H9 (cell line): ENCODE measurements around the gene KLHL18. TPM values are rescaled to one million over a fixed set of nuclear protein-coding genes. Genes with fewer than 3 reads are reported as not detected.

Experiments
- DNase-seq: peaks from one replicate; pipeline ENCODE4 v3.0.0-alpha.2; 2017
- H2AFZ ChIP-seq: one replicate; pipeline ENCODE4 v1.6.1; 2013; ENCODE audit warnings: mild to moderate bottlenecking, low read length, control low read depth, moderate library complexity
- H2AK5ac ChIP-seq: 2 replicates; pipeline ENCODE4 v1.6.1; 2013; ENCODE audit warnings: low read length, control low read depth, mixed read lengths; ENCODE audit not compliant: insufficient read length
- H2BK120ac ChIP-seq: one replicate; pipeline ENCODE4 v1.6.1; 2013; ENCODE audit warnings: low read depth, mild to moderate bottlenecking, low read length, control low read depth, inconsistent platforms; ENCODE audit not compliant: poor library complexity, severe bottlenecking
- H2BK12ac ChIP-seq: 2 replicates; pipeline ENCODE4 v1.6.1; 2013; ENCODE audit warnings: low read length, control low read depth, mixed read lengths, low read depth; ENCODE audit not compliant: insufficient read length
- H2BK15ac ChIP-seq: 2 replicates; pipeline ENCODE4 v1.6.1; 2013; ENCODE audit warnings: low read depth, low read length, control low read depth
- H2BK20ac ChIP-seq: one replicate; pipeline ENCODE4 v1.6.1; 2013; ENCODE audit warnings: low read depth, mild to moderate bottlenecking, low read length, control low read depth, inconsistent platforms; ENCODE audit not compliant: poor library complexity, severe bottlenecking
- H2BK5ac ChIP-seq: 2 replicates; pipeline ENCODE4 v1.6.1; 2013; ENCODE audit warnings: low read length, control low read depth, mixed read lengths; ENCODE audit not compliant: insufficient read length
- H3K14ac ChIP-seq: 2 replicates; pipeline ENCODE4 v1.6.1; 2013; ENCODE audit warnings: low read length, control low read depth; ENCODE audit not compliant: insufficient read depth
- H3K18ac ChIP-seq: 2 replicates; pipeline ENCODE4 v1.6.1; 2013; ENCODE audit warnings: low read depth, mild to moderate bottlenecking, mixed read lengths, low read length, control low read depth; ENCODE audit not compliant: insufficient read length
- H3K23ac ChIP-seq: 2 replicates; pipeline ENCODE4 v1.6.1; 2013; ENCODE audit warnings: low read length, control low read depth, mixed read lengths, low read depth; ENCODE audit not compliant: insufficient read length
- H3K23me2 ChIP-seq: 2 replicates; pipeline ENCODE4 v1.6.1; 2013; ENCODE audit warnings: low read depth, mild to moderate bottlenecking, mixed read lengths, low read length, control low read depth; ENCODE audit not compliant: insufficient read length, poor library complexity, severe bottlenecking
- H3K27ac ChIP-seq: 2 replicates; pipeline ENCODE4 v1.5.1; 2013; ENCODE audit warnings: low read length, control low read depth, mixed read lengths, low read depth; ENCODE audit not compliant: insufficient read length
- H3K27me3 ChIP-seq: 2 replicates; pipeline ENCODE4 v1.6.1; 2013; ENCODE audit warnings: low read length, control low read depth, inconsistent platforms; ENCODE audit not compliant: insufficient read depth
- H3K4ac ChIP-seq: 2 replicates; pipeline ENCODE4 v1.6.1; 2013; ENCODE audit warnings: low read depth, mild to moderate bottlenecking, control low read depth, inconsistent platforms, low read length, moderate library complexity
- H3K4me1 ChIP-seq: 2 replicates; pipeline ENCODE4 v1.6.1; 2013; ENCODE audit warnings: low read length, control low read depth, inconsistent platforms; ENCODE audit not compliant: insufficient read depth
- H3K4me2 ChIP-seq: 2 replicates; pipeline ENCODE4 v1.6.1; 2013; ENCODE audit warnings: low read length, control low read depth, mixed read lengths; ENCODE audit not compliant: insufficient read length, insufficient read depth
- H3K56ac ChIP-seq: 2 replicates; pipeline ENCODE4 v1.6.1; 2013; ENCODE audit warnings: low read depth, mild to moderate bottlenecking, mixed read lengths, low read length, control low read depth; ENCODE audit not compliant: insufficient read length
- H3K79me1 ChIP-seq: 2 replicates; pipeline ENCODE4 v1.6.1; 2013; ENCODE audit warnings: low read depth, mild to moderate bottlenecking, moderate library complexity, low read length, control low read depth, inconsistent platforms; ENCODE audit not compliant: insufficient read depth, poor library complexity, severe bottlenecking
- H3K79me2 ChIP-seq: 2 replicates; pipeline ENCODE4 v1.6.1; 2013; ENCODE audit warnings: low read length, control low read depth, inconsistent platforms; ENCODE audit not compliant: insufficient read depth
- H3K9ac ChIP-seq: 2 replicates; pipeline ENCODE4 v1.6.1; 2013; ENCODE audit warnings: low read length, control low read depth, mixed read lengths; ENCODE audit not compliant: insufficient read length; ENCODE audit errors: extremely low read depth
- H3K9me3 ChIP-seq: one replicate; pipeline ENCODE4 v1.6.1; 2013; ENCODE audit warnings: low read depth, low read length, inconsistent platforms; ENCODE audit not compliant: control insufficient read depth
- H3T11ph ChIP-seq: one replicate; pipeline ENCODE4 v1.6.1; 2013; ENCODE audit warnings: mild to moderate bottlenecking, low read length, control low read depth, inconsistent platforms
- H4K20me1 ChIP-seq: one replicate; pipeline ENCODE4 v1.6.1; 2013; ENCODE audit not compliant: control insufficient read depth, insufficient read length, insufficient read depth
- H4K5ac ChIP-seq: 2 replicates; pipeline ENCODE4 v1.6.1; 2013; ENCODE audit warnings: low read depth, mild to moderate bottlenecking, mixed read lengths, low read length, control low read depth; ENCODE audit not compliant: insufficient read length
- H4K8ac ChIP-seq: replicated peaks from 2 replicates; pipeline ENCODE4 v1.6.1; 2013; ENCODE audit warnings: low read length, control low read depth, mixed read lengths, low read depth; ENCODE audit not compliant: insufficient read length
- H4K91ac ChIP-seq: 2 replicates; pipeline ENCODE4 v1.6.1; 2013; ENCODE audit warnings: low read depth, mild to moderate bottlenecking, moderate library complexity, mixed read lengths, low read length, control low read depth; ENCODE audit not compliant: insufficient read length
- H3K27ac Mint-ChIP-seq, 3 experiments: 2 replicates in 2 of 3; 3 replicates in 1 of 3; pipeline ENCODE4 v1.8.0; 2020 to 2021; ENCODE audit warnings: mixed read lengths in 3 of 3, mild to moderate bottlenecking in 1 of 3, moderate library complexity in 1 of 3
- H3K27me3 Mint-ChIP-seq: 2 replicates; pipeline ENCODE4 v1.8.0; 2021; ENCODE audit warnings: low read depth, mild to moderate bottlenecking, moderate library complexity, mixed read lengths
- H3K36me3 Mint-ChIP-seq, 3 experiments: 2 replicates in 2 of 3; 3 replicates in 1 of 3; pipeline ENCODE4 v1.8.0; 2020 to 2021; ENCODE audit warnings: low read depth in 3 of 3, mixed read lengths in 3 of 3; ENCODE audit not compliant: insufficient read depth in 1 of 3
- H3K4me1 Mint-ChIP-seq, 2 experiments: 2 replicates each; pipeline ENCODE4 v1.8.0; 2020; ENCODE audit warnings: mixed read lengths in 2 of 2
- H3K4me3 Mint-ChIP-seq, 2 experiments: 2 replicates in 1 of 2; 3 replicates in 1 of 2; pipeline ENCODE4 v1.8.0; 2020 to 2021; ENCODE audit warnings: mild to moderate bottlenecking in 2 of 2, mixed read lengths in 2 of 2, moderate library complexity in 1 of 2
- H3K9me3 Mint-ChIP-seq, 2 experiments: 2 replicates in 1 of 2; 3 replicates in 1 of 2; pipeline ENCODE4 v1.8.0; 2020; ENCODE audit warnings: mild to moderate bottlenecking in 2 of 2, mixed read lengths in 2 of 2, moderate library complexity in 1 of 2
- WGBS: extraction: QIAGEN DNeasy Blood & Tissue Kit; methylation state at CpG from one replicate; pipeline ENCODE4 v1.1.7; 2013; ENCODE audit warnings: missing lambda C conversion rate, low lambda C conversion rate, mixed read lengths; ENCODE audit not compliant: insufficient read length; ENCODE audit errors: extremely low coverage; 5-methylcytosine and 5-hydroxymethylcytosine counted together
- total RNA-seq: library from RNA; stranded (reverse); gene quantifications from 2 replicates; pipeline ENCODE4 v1.2.1, GENCODE V29; 2021
- TF ChIP-seq, protein P1 (sequence below): fragments of 200-600 bp; sonication (generic); conservative IDR thresholded peaks from 3 replicates; pipeline ENCODE4 v1.8.0; 2021; ENCODE audit warnings: antibody characterized with exemption, mild to moderate bottlenecking

The KLHL18 gene
- total RNA-seq, 1 experiment from 2014 or later = 55.3 TPM

GRCh38 chr3:47283193-47283537 is 421 bp downstream of the KLHL18 start:
- H3K4me1 Mint-ChIP-seq = peaks cover 13 to 14% of the 10 kb centered on the region in 2 experiments; a peak in 3 of 4 replicates
- Histone ChIP-seq H3K23ac (no peak overlapping the region), H3K9me3 (no peaks in the 10 kb centered on the region), H2BK12ac (no peak overlapping the region), H3K27ac (no peak overlapping the region), H2AFZ (no peak overlapping the region), H4K8ac (no peak overlapping the region), H2AK5ac (no peak overlapping the region), H3K4me2 (peak overlapping the region; percentile 92), H3K27me3 (no peaks in the 10 kb centered on the region), H2BK20ac (no peak overlapping the region), H3K79me1 (peaks cover 4% of the 10 kb centered on the region), H3K18ac (no peak overlapping the region), H4K20me1 (no peaks in the 10 kb centered on the region), H3K4ac (no peak overlapping the region), H3K23me2 (peaks cover 20% of the 10 kb centered on the region), H3T11ph (no peak overlapping the region), H3K4me1 (no peaks in the 10 kb centered on the region), H3K14ac (peak overlapping the region; percentile 55; the same call in 1 of the 2 replicates), H2BK15ac (no peak overlapping the region), H3K79me2 (peaks cover 4% of the 10 kb centered on the region; the same call in 1 of the 2 replicates), H3K56ac (no peak overlapping the region), H4K5ac (no peak overlapping the region), H3K9ac (peak overlapping the region; percentile 83), H4K91ac (no peak overlapping the region), H2BK120ac (no peak overlapping the region), H2BK5ac (no peak overlapping the region)
- TF ChIP-seq, protein P1, sequence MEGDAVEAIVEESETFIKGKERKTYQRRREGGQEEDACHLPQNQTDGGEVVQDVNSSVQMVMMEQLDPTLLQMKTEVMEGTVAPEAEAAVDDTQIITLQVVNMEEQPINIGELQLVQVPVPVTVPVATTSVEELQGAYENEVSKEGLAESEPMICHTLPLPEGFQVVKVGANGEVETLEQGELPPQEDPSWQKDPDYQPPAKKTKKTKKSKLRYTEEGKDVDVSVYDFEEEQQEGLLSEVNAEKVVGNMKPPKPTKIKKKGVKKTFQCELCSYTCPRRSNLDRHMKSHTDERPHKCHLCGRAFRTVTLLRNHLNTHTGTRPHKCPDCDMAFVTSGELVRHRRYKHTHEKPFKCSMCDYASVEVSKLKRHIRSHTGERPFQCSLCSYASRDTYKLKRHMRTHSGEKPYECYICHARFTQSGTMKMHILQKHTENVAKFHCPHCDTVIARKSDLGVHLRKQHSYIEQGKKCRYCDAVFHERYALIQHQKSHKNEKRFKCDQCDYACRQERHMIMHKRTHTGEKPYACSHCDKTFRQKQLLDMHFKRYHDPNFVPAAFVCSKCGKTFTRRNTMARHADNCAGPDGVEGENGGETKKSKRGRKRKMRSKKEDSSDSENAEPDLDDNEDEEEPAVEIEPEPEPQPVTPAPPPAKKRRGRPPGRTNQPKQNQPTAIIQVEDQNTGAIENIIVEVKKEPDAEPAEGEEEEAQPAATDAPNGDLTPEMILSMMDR = no peak
- DNase-seq = no peak
- peaks cover 7 to 25% (median 10%) of the 10 kb centered on the region in 3 experiments; a peak in 6 of 7 replicates for H3K36me3 Mint-ChIP-seq
- no CpG with 5 or more reads among the region's 10 CpGs for WGBS
- peak overlapping the region; percentile 98 to 100 (median 100); a peak in 5 of 7 replicates for H3K27ac Mint-ChIP-seq
- H3K9me3 Mint-ChIP-seq = peaks cover 0 to 2% of the 10 kb centered on the region in 2 experiments; a peak in 1 of 5 replicates
- H3K4me3 Mint-ChIP-seq = peak overlapping the region; percentile 99 to 100
- no peaks in the 10 kb centered on the region for H3K27me3 Mint-ChIP-seq
